ENCODE measurements around the gene COMMD8.

DNA sequence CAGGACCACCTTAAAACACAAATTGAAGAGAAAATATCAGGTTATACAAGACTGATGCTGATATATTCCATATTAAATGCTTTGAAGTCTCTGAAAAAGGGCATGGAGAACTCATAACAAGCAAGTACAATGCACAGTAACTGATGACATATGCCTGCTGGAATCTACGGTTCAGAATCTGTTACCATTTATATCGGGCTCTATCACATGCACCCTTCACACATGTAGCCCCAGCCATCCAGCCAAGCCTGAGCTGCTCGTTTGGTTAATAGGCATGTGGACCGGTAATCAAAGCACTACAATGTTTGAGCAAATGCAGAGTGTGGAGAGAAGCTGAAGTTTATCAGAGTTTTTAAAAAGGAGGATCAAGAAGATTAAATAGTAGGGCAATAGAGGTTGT is 11.8 kb downstream of the COMMD8 start:
- TF ChIP-seq, protein P1, sequence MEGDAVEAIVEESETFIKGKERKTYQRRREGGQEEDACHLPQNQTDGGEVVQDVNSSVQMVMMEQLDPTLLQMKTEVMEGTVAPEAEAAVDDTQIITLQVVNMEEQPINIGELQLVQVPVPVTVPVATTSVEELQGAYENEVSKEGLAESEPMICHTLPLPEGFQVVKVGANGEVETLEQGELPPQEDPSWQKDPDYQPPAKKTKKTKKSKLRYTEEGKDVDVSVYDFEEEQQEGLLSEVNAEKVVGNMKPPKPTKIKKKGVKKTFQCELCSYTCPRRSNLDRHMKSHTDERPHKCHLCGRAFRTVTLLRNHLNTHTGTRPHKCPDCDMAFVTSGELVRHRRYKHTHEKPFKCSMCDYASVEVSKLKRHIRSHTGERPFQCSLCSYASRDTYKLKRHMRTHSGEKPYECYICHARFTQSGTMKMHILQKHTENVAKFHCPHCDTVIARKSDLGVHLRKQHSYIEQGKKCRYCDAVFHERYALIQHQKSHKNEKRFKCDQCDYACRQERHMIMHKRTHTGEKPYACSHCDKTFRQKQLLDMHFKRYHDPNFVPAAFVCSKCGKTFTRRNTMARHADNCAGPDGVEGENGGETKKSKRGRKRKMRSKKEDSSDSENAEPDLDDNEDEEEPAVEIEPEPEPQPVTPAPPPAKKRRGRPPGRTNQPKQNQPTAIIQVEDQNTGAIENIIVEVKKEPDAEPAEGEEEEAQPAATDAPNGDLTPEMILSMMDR (IDR thresholded peaks at IDR 0.05): no peak
- TF ChIP-seq POLR2A (IDR thresholded peaks at IDR 0.05): no peak

Data from heart left ventricle (tissue), 13 donors.